Activated CD8-positive, alpha-beta memory T cell treated with anti-CD3 and anti-CD28 coated beads, Interleukin-2, amount 10 ng/mL, durations not matched to agents 7 days and 5 days (primary cell): ENCODE data around the gene MEIS1. TPM values are rescaled to one million over a fixed set of nuclear protein-coding genes. Genes with fewer than 3 reads are reported as not detected.

Experiments
- ATAC-seq: fragments of 150-1000 bp; cut with Tn5 transposase; one replicate; pipeline ENCODE4 v1.10.0; 2021; ENCODE audit warnings: moderate library complexity
- CTCF ChIA-PET: fragments of 350-600 bp; sonication (Branson Sonifier 250); formaldehyde crosslinking; loops from one replicate; lab custom pipeline; 2021; ENCODE audit warnings: antibody characterized with exemption; lab: Charles Lee
- DNase-seq: peaks from one replicate; pipeline ENCODE4 v3.0.0-alpha.2; 2020
- H3K27ac Mint-ChIP-seq: one replicate; pipeline ENCODE4 v1.8.0; 2021; ENCODE audit warnings: mild to moderate bottlenecking, mixed read lengths
- H3K27me3 Mint-ChIP-seq: one replicate; pipeline ENCODE4 v1.8.0; 2021; ENCODE audit warnings: mixed read lengths
- H3K36me3 Mint-ChIP-seq: one replicate; pipeline ENCODE4 v1.8.0; 2021; ENCODE audit warnings: mild to moderate bottlenecking, mixed read lengths
- H3K4me1 Mint-ChIP-seq: one replicate; pipeline ENCODE4 v1.8.0; 2021; ENCODE audit warnings: mixed read lengths
- H3K4me3 Mint-ChIP-seq: one replicate; pipeline ENCODE4 v1.8.0; 2021; ENCODE audit warnings: mild to moderate bottlenecking, moderate library complexity, mixed read lengths
- H3K9me3 Mint-ChIP-seq: one replicate; pipeline ENCODE4 v1.8.0; 2022; ENCODE audit warnings: low read depth, mixed read lengths
- total RNA-seq, 2 experiments: library from RNA; stranded (reverse); gene quantifications; one replicate each; pipeline ENCODE4 v1.2.3, GENCODE V29; 2021

Gene MEIS1
- total RNA-seq, 2 experiments from 2014 or later: not detected

DNA sequence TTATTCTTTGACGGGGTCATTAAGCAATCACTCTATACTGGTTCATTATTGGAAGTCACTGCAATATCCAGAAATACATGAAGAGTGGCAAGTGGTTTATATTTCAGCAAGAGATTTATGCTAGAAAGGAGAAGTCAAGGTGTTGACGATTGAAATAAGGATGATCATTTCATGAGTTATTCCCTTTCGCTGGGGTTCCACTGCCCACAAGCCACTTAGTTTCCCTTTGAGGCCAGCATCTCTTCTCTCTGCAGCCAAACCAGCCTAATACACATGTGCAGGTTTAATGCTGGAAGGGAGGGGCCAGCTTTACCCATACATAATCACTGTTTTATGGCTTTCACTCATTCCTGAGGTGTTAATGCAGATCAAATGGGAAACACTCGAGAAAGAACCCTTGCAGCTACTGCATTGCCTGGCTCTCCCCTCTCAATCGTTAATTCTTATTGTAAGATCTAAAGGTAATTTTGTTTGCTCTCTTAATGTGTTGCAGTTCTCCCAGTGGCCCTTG, 108.4 kb downstream of the MEIS1 start:
- Mint-ChIP-seq H3K27me3 (no peaks in the 10 kb centered on the region), H3K27ac (no peak overlapping the region), H3K4me1 (no peaks in the 10 kb centered on the region), H3K4me3 (no peak overlapping the region), H3K36me3 (no peaks in the 10 kb centered on the region), H3K9me3 (no peaks in the 10 kb centered on the region)
- no peak for DNase-seq
- CTCF ChIA-PET: no interaction called here
- ATAC-seq: no peak

DNA sequence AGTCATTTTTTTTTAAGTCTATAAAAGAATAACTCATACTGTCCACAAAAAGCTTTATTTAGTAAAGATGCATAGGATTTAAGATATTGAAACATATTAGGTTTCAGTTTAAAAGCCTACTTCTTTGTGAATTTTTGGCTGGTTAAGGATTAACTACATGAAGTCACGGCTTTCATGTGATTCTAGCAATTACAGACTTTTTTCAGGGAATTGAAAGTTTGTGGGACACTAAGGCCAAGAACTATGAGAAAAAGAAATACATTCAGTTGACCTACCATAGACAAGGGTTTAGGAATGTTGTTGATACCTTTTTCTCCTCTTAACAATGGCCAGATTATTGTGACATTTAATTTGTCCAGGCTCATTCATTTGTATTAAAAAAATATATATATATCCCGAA, 109.3 kb downstream of the MEIS1 start:
- no peaks in the 10 kb centered on the region for H3K4me1 Mint-ChIP-seq
- no peaks in the 10 kb centered on the region for H3K9me3 Mint-ChIP-seq
- no peak for DNase-seq
- CTCF ChIA-PET: no interaction called here
- ATAC-seq: no peak
- H3K4me3 Mint-ChIP-seq: no peak overlapping the region
- no peak overlapping the region for H3K27ac Mint-ChIP-seq
- H3K27me3 Mint-ChIP-seq: no peaks in the 10 kb centered on the region
- no peaks in the 10 kb centered on the region for H3K36me3 Mint-ChIP-seq

DNA sequence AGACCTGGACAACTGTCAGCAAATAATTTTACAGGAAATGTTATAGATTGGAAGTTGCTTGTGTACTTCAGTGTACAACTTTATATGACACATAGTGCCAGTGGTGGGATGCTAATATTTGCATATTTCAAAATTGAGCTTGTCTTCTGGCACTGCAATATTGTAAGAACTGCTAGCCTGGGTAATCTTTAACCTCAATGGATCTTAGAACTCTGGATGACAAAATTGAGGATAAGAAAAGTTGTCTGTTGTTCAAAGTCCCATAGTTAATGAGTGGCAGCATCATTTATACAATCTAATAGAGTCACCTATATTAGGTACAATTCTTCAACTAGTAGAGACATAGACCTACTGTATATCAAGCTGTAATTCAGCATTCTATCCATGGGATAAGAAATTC, 110.3 kb downstream of the MEIS1 start:
- no peaks in the 10 kb centered on the region for H3K36me3 Mint-ChIP-seq
- ATAC-seq (no peak), DNase-seq (no peak)
- CTCF ChIA-PET: interaction anchor here (1.5 kb wide), 1 partner anchor 12 kb away, joined by 3 read pairs; no protein-coding TSS in a partner anchor
- no peak overlapping the region for H3K27ac Mint-ChIP-seq
- H3K9me3 Mint-ChIP-seq: no peaks in the 10 kb centered on the region
- no peaks in the 10 kb centered on the region for H3K27me3 Mint-ChIP-seq
- H3K4me1 Mint-ChIP-seq: no peaks in the 10 kb centered on the region
- no peak overlapping the region for H3K4me3 Mint-ChIP-seq

DNA sequence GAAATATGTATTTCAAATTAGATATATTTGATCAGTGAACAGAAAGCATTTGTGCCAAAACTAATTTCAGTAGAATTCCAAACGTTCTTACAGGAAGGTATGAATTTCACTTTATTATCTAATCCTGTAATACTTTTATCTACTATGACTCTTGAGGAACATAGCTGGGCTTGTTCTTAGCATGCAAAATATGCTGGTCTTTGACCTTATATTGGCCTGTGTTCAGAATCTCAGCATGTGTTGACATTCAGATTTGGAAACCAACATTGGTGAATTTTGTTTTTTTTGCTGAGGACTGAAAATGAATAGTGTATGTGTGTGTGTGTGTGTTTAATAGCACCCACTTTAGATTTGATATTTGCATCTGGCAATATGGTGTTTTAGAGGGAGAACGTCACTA, 112.2 kb downstream of the MEIS1 start:
- Mint-ChIP-seq H3K4me3 (no peak overlapping the region), H3K9me3 (no peaks in the 10 kb centered on the region), H3K27ac (no peak overlapping the region), H3K4me1 (no peaks in the 10 kb centered on the region), H3K27me3 (no peaks in the 10 kb centered on the region), H3K36me3 (no peaks in the 10 kb centered on the region)
- no peak for DNase-seq
- ATAC-seq: no peak
- CTCF ChIA-PET: no interaction called here

- Mint-ChIP-seq H3K36me3 (no peaks in the 10 kb centered on the region), H3K27me3 (no peaks in the 10 kb centered on the region), H3K27ac (no peak overlapping the region), H3K9me3 (no peaks in the 10 kb centered on the region), H3K4me1 (no peaks in the 10 kb centered on the region), H3K4me3 (no peak overlapping the region)
- no peak for DNase-seq
- ATAC-seq: no peak
- CTCF ChIA-PET: no interaction called here
These were observed 113.0 kb downstream of the MEIS1 start for GRCh38 chr2:66547887-66548286.

GRCh38 chr2:66548422-66548821, 113.5 kb downstream of the MEIS1 start:
- DNase-seq (no peak), ATAC-seq (no peak)
- H3K9me3 Mint-ChIP-seq: no peaks in the 10 kb centered on the region
- H3K27ac Mint-ChIP-seq: no peak overlapping the region
- CTCF ChIA-PET: no interaction called here
- H3K4me1 Mint-ChIP-seq: no peaks in the 10 kb centered on the region
- no peaks in the 10 kb centered on the region for H3K27me3 Mint-ChIP-seq
- no peaks in the 10 kb centered on the region for H3K36me3 Mint-ChIP-seq
- H3K4me3 Mint-ChIP-seq: no peak overlapping the region

DNA sequence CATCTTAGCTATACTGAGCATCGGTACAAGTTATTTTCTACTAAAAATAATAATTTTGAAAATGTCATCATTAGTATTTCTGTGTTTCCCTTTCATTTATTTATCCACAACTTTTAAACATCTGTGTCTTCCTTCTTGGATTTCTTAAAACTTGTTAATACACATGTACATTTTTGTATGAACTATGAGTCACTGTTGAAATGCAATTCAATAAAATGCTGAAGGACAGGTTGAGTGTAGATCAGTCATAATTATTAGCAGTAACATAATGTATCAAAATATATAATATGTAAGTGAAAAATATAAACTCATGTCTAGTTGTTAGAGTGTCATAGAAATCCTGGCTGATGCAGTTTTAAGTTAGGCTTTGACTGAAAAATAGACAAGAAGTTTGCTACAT, 115.9 kb downstream of the MEIS1 start:
- Mint-ChIP-seq H3K4me1 (no peaks in the 10 kb centered on the region), H3K27me3 (no peaks in the 10 kb centered on the region), H3K27ac (no peak overlapping the region), H3K9me3 (no peaks in the 10 kb centered on the region), H3K36me3 (no peaks in the 10 kb centered on the region), H3K4me3 (no peak overlapping the region)
- no peak for DNase-seq
- ATAC-seq: no peak
- CTCF ChIA-PET: no interaction called here

- H3K27ac Mint-ChIP-seq: no peak overlapping the region
- CTCF ChIA-PET: no interaction called here
- no peak overlapping the region for H3K4me3 Mint-ChIP-seq
- no peaks in the 10 kb centered on the region for H3K27me3 Mint-ChIP-seq
- no peak for DNase-seq
- no peaks in the 10 kb centered on the region for H3K9me3 Mint-ChIP-seq
- ATAC-seq: no peak
- H3K4me1 Mint-ChIP-seq: no peaks in the 10 kb centered on the region
- H3K36me3 Mint-ChIP-seq: no peaks in the 10 kb centered on the region
These were observed 118.4 kb downstream of the MEIS1 start for GRCh38 chr2:66553370-66553769.

DNA sequence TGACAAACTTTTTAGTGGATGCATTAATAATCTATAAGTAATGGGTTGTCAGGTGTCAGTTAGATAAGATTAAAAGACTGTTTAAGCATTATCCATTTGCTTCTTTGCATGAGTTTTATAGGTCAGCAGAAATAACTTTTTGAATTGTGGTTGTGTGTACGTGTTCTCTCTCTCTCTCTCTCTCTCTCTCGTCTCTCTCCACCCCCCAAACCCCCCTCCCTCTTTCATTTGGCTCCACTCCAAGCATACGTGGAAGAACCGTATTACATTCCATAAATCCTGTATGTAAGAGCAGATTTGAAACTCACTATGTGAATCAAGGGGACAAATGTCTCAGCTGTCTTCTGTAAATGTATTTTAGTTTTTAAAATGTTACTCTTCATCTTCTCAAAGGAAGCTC, 120.2 kb downstream of the MEIS1 start:
- H3K27ac Mint-ChIP-seq: no peak overlapping the region
- CTCF ChIA-PET: no interaction called here
- ATAC-seq (no peak), DNase-seq (no peak)
- H3K27me3 Mint-ChIP-seq: no peaks in the 10 kb centered on the region
- no peaks in the 10 kb centered on the region for H3K9me3 Mint-ChIP-seq
- H3K4me3 Mint-ChIP-seq: no peak overlapping the region
- H3K4me1 Mint-ChIP-seq: no peaks in the 10 kb centered on the region
- no peaks in the 10 kb centered on the region for H3K36me3 Mint-ChIP-seq

- Mint-ChIP-seq H3K27me3 (no peaks in the 10 kb centered on the region), H3K9me3 (no peaks in the 10 kb centered on the region), H3K27ac (no peak overlapping the region), H3K4me1 (no peaks in the 10 kb centered on the region), H3K4me3 (no peak overlapping the region), H3K36me3 (no peaks in the 10 kb centered on the region)
- DNase-seq (no peak), ATAC-seq (no peak)
- CTCF ChIA-PET: no interaction called here
These were observed 120.8 kb downstream of the MEIS1 start for GRCh38 chr2:66555501-66556324.

DNA sequence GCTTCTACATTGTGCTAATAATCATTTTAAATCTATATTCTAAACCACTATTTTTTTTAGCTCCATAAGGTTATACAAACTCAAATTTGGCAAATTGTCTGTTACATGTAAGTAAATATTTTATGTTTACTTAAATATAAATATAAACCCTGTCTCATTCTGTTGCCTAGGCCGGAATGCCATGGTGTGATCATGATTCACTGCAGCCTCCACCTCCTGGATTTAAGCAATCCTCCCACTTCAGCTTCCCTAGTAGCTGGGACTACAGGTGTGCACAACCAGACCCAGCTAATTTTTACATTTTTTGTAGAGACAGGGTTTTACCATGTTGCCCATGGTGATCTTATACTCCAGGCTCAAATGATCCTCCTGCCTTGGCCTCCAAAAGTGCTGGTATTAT, 124.7 kb downstream of the MEIS1 start:
- CTCF ChIA-PET: interaction anchor here (0.7 kb wide), 1 partner anchor 112 kb away, joined by 4 read pairs; no protein-coding TSS in a partner anchor
- no peaks in the 10 kb centered on the region for H3K36me3 Mint-ChIP-seq
- no peaks in the 10 kb centered on the region for H3K4me1 Mint-ChIP-seq
- H3K27me3 Mint-ChIP-seq: no peaks in the 10 kb centered on the region
- no peak for ATAC-seq
- no peaks in the 10 kb centered on the region for H3K9me3 Mint-ChIP-seq
- H3K27ac Mint-ChIP-seq: no peak overlapping the region
- no peak for DNase-seq
- H3K4me3 Mint-ChIP-seq: no peak overlapping the region

GRCh38 chr2:66560683-66561082, 125.8 kb downstream of the MEIS1 start:
- no peaks in the 10 kb centered on the region for H3K9me3 Mint-ChIP-seq

DNA sequence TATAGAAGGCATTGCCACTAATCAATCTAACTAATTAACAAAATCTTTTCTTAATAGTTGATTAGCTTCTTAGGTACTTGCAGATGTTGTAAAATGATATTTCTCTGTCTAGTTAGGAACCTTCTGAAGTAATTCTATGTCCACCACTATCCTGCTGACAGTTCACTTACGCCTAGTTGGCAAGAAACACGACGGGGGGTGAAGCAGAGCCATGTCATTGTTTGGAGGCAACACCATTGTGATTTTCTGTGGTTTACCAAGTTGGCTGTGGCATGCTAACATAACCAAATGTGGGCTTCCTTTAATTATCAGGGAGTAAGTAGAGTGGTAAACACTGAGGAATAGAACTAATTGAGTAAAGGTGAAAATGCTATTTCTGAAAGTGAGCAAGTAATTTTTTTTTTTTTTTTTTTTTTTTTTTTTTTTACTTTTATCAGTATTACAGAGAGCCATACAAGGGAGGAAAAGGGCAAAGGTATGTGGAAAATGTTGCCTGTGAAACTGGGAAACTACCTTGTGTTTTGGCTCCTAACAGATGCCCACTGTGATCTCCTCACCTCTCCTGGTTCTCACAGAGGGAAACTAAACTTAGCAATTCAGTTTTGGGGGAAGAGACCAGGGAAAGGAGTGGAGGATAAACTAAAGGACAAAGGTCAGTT, 126.8 kb downstream of the MEIS1 start:
- DNase-seq (no peak), ATAC-seq (no peak)
- CTCF ChIA-PET: no interaction called here
- Mint-ChIP-seq H3K9me3 (no peaks in the 10 kb centered on the region), H3K4me3 (no peak overlapping the region), H3K36me3 (no peaks in the 10 kb centered on the region), H3K27me3 (no peaks in the 10 kb centered on the region), H3K4me1 (no peaks in the 10 kb centered on the region), H3K27ac (no peak overlapping the region)

More at GRCh38 chr2:66560683-66561082, 125.8 kb downstream of the MEIS1 start:
- no peaks in the 10 kb centered on the region for H3K4me1 Mint-ChIP-seq
- no peak overlapping the region for H3K4me3 Mint-ChIP-seq
- CTCF ChIA-PET: no interaction called here
- no peaks in the 10 kb centered on the region for H3K36me3 Mint-ChIP-seq
- no peak for ATAC-seq
- no peak for DNase-seq
- H3K27ac Mint-ChIP-seq: no peak overlapping the region
- no peaks in the 10 kb centered on the region for H3K27me3 Mint-ChIP-seq

DNA sequence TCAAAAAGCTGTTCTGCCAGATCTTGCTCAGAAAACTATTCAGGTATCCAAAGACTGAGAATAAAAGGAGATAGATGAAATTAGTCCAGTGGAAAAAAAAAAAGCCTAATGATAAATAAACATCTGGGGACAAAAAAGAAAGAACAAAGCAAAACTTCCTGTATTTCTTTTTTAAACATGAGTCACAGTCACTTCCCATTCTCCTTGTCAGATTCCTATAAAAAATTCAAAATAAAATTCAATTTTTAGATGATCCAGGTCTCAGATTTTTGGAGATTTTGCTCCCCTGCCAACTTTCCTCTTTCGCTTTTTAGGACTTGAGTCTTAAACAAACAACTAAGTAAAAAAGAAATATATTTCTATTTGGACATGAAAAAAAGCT, 127.4 kb downstream of the MEIS1 start:
- Mint-ChIP-seq H3K27me3 (no peaks in the 10 kb centered on the region), H3K27ac (no peak overlapping the region), H3K9me3 (no peaks in the 10 kb centered on the region), H3K36me3 (no peaks in the 10 kb centered on the region), H3K4me3 (no peak overlapping the region), H3K4me1 (no peaks in the 10 kb centered on the region)
- no peak for DNase-seq
- CTCF ChIA-PET: no interaction called here
- ATAC-seq: no peak
